Caco-2 (cell line): Measurements from ENCODE around the gene ABHD2. TPM values are rescaled to one million over a fixed set of nuclear protein-coding genes. Genes with fewer than 3 reads are reported as not detected.

Experiments
- BruUV-seq: library from RNA; stranded (reverse); fragments of 400-500 nt; replicated peaks from 2 replicates; lab custom pipeline; 2021; lab: Mats Ljungman, UMichigan
- CTCF ChIA-PET: fragments of 300-600 bp; sonication (Branson Sonifier 250); formaldehyde crosslinking; loops from one replicate; lab custom pipeline; 2022; ENCODE audit warnings: antibody characterized with exemption; lab: Charles Lee
- POLR2A ChIA-PET: fragments of 300-600 bp; sonication (Branson Sonifier 250); formaldehyde crosslinking; loops from one replicate; lab custom pipeline; 2022; ENCODE audit warnings: antibody characterized with exemption; lab: Charles Lee
- DNase-seq, 2 experiments: peaks; one replicate each; pipeline versions ENCODE4 v3.0.0 to v3.0.0-alpha.2; 2020 to 2022
- H3K27me3 ChIP-seq: replicated peaks from 2 replicates; pipeline ENCODE4 v1.6.0; 2011; ENCODE audit warnings: low read length; ENCODE audit not compliant: control insufficient read depth, insufficient read depth
- H3K36me3 ChIP-seq: 2 replicates; pipeline ENCODE4 v1.5.1; 2011; ENCODE audit warnings: low read length; ENCODE audit not compliant: control insufficient read depth, insufficient read depth
- H3K4me1 ChIP-seq: fragments of 250-450 bp; sonication (Bioruptor Pico); 2 replicates; pipeline ENCODE4 v1.5.1; 2020; ENCODE audit warnings: mild to moderate bottlenecking
- H3K4me3 ChIP-seq: 2 replicates; pipeline ENCODE4 v1.5.1; 2011; ENCODE audit warnings: low read depth, mild to moderate bottlenecking, control low read depth, low read length
- H3K9me3 ChIP-seq: fragments of 250-450 bp; sonication (Bioruptor Pico); 2 replicates; pipeline ENCODE4 v1.5.1; 2020; ENCODE audit warnings: mild to moderate bottlenecking, moderate library complexity
- H3K27ac Mint-ChIP-seq: one replicate; pipeline ENCODE4 v1.8.0; 2022; ENCODE audit warnings: mixed read lengths; ENCODE audit not compliant: unreplicated experiment
- H3K27me3 Mint-ChIP-seq: one replicate; pipeline ENCODE4 v1.8.0; 2022; ENCODE audit warnings: mixed read lengths; ENCODE audit not compliant: insufficient read depth, unreplicated experiment
- H3K36me3 Mint-ChIP-seq: one replicate; pipeline ENCODE4 v1.8.0; 2022; ENCODE audit warnings: mild to moderate bottlenecking, mixed read lengths; ENCODE audit not compliant: insufficient read depth, unreplicated experiment
- H3K4me1 Mint-ChIP-seq: one replicate; pipeline ENCODE4 v1.8.0; 2022; ENCODE audit warnings: low read depth, mixed read lengths; ENCODE audit not compliant: unreplicated experiment
- H3K4me3 Mint-ChIP-seq: one replicate; pipeline ENCODE4 v1.8.0; 2022; ENCODE audit warnings: mild to moderate bottlenecking, moderate library complexity, mixed read lengths; ENCODE audit not compliant: unreplicated experiment
- H3K9me3 Mint-ChIP-seq: one replicate; pipeline ENCODE4 v1.8.0; 2022; ENCODE audit warnings: mixed read lengths; ENCODE audit not compliant: unreplicated experiment
- intact Hi-C: fragments of 100-400 bp; cut with micrococcal nuclease; formaldehyde crosslinking; loops from one replicate; pipeline ENCODE4 v1.10.0; 2022; ENCODE audit not compliant: unreplicated experiment
- total RNA-seq: library from RNA; stranded (reverse); gene quantifications from 2 replicates; pipeline ENCODE4 v1.2.3, GENCODE V29; 2022
- TF ChIP-seq, protein P1 (sequence below), 2 experiments: fragments of 200-600 bp in 1 of 2; IDR thresholded peaks; 1 replicate in 1 of 2; 2 replicates in 1 of 2; pipeline versions ENCODE4 v1.5.1 to v1.8.0; 2011 to 2022; ENCODE audit warnings: antibody characterized with exemption in 1 of 2, control low read depth in 1 of 2, inconsistent platforms in 1 of 2, low read depth in 1 of 2, low read length in 1 of 2, mild to moderate bottlenecking in 1 of 2, moderate library complexity in 1 of 2; ENCODE audit not compliant: insufficient read depth in 1 of 2, severe bottlenecking in 1 of 2, unreplicated experiment in 1 of 2

Gene ABHD2
- total RNA-seq, 1 experiment from 2014 or later = 63.0 TPM

DNA sequence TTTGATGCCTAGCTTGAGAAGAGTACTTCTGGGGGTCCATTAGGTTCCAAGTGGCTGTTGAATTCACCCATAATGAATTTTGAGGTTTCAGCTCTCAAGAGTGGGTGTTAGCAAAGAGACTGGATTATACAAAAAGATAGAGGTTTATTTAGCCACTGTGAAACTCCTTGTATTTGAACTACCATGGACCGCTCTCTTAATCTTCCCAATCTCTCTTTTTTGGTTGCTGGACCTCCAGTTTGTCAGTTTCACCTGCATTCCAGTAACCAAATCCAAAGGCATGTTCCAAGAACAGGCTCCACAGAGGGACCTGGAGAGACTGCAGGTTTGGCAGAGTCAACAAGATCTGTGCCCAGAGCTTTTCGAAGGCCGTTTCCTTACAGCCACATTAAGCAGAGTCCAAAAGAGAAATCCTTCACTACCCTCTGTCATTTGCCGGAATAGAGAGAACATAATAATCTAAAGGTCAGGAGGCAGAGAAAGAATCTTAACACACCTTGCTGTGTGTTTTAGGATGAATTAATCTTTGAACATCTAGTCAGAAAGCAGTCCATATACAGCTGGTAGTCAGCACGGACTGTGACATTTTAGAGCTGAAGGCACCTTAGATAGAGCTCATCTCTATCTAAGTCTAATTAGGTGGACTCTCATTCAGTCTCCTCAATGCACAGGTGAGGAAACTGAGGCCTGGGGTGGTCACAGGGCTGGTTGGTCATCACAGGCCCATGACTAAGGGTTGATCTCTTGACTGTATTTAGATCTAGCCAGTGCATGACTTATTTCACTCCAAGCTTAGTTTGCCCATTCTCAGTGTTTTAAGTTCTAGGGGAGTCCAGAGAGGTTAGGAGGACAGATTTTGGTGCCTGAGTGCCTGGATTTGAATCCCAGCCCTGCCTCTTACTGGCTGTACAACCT, 1.3 kb downstream of the ABHD2 start:
- Mint-ChIP-seq H3K27me3 (no peaks in the 10 kb centered on the region), H3K27ac (no peak overlapping the region), H3K4me1 (peaks cover 16% of the 10 kb centered on the region), H3K36me3 (peaks cover 8% of the 10 kb centered on the region), H3K4me3 (no peak overlapping the region), H3K9me3 (no peaks in the 10 kb centered on the region)
- intact Hi-C loops = loop anchor here (2.0 kb wide), 1 partner anchor 33 kb away; no protein-coding TSS in a partner anchor
- ChIA-PET POLR2A (interaction anchor here (0.6 kb wide), 1 partner anchor 36 kb away, joined by 3 read pairs; no protein-coding TSS in a partner anchor), CTCF (interaction anchor here (1.2 to 2.4 kb wide), 3 partner anchors 32 to 88 kb away, joined by 3 to 13 read pairs (median 6); no protein-coding TSS in a partner anchor)
- Histone ChIP-seq H3K4me3 (peak overlapping the region; percentile 61), H3K27me3 (no peaks in the 10 kb centered on the region), H3K9me3 (no peaks in the 10 kb centered on the region; the same call in 1 of the 2 replicates), H3K36me3 (no peaks in the 10 kb centered on the region), H3K4me1 (peaks cover 18% of the 10 kb centered on the region)
- BruUV-seq = TSS peak; percentile 36
- TF ChIP-seq, protein P1, sequence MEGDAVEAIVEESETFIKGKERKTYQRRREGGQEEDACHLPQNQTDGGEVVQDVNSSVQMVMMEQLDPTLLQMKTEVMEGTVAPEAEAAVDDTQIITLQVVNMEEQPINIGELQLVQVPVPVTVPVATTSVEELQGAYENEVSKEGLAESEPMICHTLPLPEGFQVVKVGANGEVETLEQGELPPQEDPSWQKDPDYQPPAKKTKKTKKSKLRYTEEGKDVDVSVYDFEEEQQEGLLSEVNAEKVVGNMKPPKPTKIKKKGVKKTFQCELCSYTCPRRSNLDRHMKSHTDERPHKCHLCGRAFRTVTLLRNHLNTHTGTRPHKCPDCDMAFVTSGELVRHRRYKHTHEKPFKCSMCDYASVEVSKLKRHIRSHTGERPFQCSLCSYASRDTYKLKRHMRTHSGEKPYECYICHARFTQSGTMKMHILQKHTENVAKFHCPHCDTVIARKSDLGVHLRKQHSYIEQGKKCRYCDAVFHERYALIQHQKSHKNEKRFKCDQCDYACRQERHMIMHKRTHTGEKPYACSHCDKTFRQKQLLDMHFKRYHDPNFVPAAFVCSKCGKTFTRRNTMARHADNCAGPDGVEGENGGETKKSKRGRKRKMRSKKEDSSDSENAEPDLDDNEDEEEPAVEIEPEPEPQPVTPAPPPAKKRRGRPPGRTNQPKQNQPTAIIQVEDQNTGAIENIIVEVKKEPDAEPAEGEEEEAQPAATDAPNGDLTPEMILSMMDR (IDR thresholded peaks at IDR 0.05; ENCODE audit: insufficient read depth in 1 of 2, low read depth in 1 of 2, low read length in 1 of 2, severe bottlenecking in 1 of 2, unreplicated experiment in 1 of 2) = no peak
- DNase-seq = no peak

DNA sequence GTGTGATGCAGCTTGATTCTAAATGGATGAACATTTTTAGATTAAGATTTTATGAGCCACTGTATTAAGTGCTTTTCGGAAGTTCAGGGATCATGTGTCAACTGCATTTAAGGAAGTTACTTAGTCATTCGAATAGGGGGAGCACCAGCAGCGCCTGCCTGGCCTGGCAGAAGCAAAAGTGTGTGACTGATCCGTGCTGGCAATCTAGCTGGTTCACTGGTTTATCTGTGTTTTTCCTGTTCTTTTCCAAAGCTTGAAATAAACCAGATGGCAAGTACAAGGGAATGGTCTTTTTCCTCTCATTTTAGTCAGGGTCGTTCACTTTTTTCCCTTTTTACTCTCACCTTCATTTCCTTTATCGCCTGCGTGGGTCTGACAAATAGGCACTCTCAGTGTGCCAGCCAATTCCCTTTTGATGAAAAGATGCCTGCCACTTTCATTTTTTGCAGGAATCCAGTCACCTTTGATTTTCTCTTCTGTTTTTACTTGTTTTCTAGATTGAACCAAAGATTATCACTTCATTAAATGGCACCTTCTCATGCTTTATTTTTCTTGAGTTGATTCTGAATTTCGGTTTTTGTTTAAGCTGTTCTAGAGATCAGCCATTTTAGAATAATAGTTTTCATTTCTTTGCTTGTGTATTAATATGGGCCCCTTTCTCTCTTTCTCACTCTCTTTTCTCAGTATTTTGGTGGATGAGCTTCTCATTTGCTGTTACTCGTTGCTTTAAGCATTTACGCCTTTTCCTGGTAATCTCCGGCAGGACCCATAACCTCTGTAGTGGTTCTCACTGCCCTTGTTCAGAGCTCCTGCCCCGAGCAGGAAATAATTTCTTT, 2.8 kb downstream of the ABHD2 start:
- H3K4me3 Mint-ChIP-seq = no peak overlapping the region
- POLR2A ChIA-PET = no interaction called here
- DNase-seq = no peak
- no peaks in the 10 kb centered on the region for H3K27me3 Mint-ChIP-seq
- no peak overlapping the region for H3K4me3 ChIP-seq
- BruUV-seq = TSS peak; percentile 5
- H3K4me1 Mint-ChIP-seq = peaks cover 21% of the 10 kb centered on the region
- peaks cover 18% of the 10 kb centered on the region for H3K4me1 ChIP-seq
- H3K9me3 ChIP-seq = no peaks in the 10 kb centered on the region; the same call in 1 of the 2 replicates
- CTCF ChIA-PET = interaction anchor here (1.2 kb wide), 1 partner anchor 74 kb away, joined by 3 read pairs; no protein-coding TSS in a partner anchor
- intact Hi-C loops = no loop called here
- H3K9me3 Mint-ChIP-seq = no peaks in the 10 kb centered on the region
- no peak overlapping the region for H3K27ac Mint-ChIP-seq
- H3K36me3 ChIP-seq = no peaks in the 10 kb centered on the region
- peaks cover 8% of the 10 kb centered on the region for H3K36me3 Mint-ChIP-seq
- no peaks in the 10 kb centered on the region for H3K27me3 ChIP-seq
- TF ChIP-seq, protein P1 (IDR thresholded peaks at IDR 0.05; ENCODE audit: insufficient read depth in 1 of 2, low read depth in 1 of 2, low read length in 1 of 2, severe bottlenecking in 1 of 2, unreplicated experiment in 1 of 2) = no peak
